NOMO-1 treated with dmso at 0.1 percent for 144 hours (cell line): Measurements from ENCODE around the gene PLSCR2.
"Not testable (repeated sequence)": the region's sequence is repeated elsewhere in the genome, so short reads cannot be mapped to it uniquely, and the experiment has no call there.

Experiments used
- DNase-seq: peaks from one replicate; lab custom pipeline; 2025; ENCODE audit not compliant: unreplicated experiment; lab: John Stamatoyannopoulos, UW

Gene PLSCR2

GRCh38 chr3:146491303-146491702 lies 21.9 kb upstream of the PLSCR2 start:
- no peak for DNase-seq

DNA sequence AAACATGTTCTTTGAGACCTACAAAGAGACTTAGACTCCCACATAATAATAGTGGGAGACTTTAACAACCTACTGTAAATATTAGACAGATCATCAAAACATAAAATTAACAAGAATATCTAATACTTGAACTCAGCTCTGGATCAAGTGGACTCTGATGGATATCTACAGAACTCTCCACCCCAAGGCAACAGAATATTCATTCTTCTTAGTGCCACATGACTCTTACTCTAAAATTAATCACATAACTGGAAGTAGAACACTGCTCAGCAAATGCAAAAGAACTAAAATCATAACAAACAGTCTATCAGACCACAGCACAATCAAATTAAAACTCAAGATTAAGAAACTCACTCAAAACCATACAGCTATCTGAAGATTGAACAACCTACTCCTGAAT lies 15.9 kb upstream of the PLSCR2 start:
- DNase-seq = no peak

GRCh38 chr3:146476094-146476740 lies 6.9 kb upstream of the PLSCR2 start:
- no peak for DNase-seq

GRCh38 chr3:146474976-146475375 lies 5.6 kb upstream of the PLSCR2 start:
- not testable (repeated sequence) for DNase-seq

DNA sequence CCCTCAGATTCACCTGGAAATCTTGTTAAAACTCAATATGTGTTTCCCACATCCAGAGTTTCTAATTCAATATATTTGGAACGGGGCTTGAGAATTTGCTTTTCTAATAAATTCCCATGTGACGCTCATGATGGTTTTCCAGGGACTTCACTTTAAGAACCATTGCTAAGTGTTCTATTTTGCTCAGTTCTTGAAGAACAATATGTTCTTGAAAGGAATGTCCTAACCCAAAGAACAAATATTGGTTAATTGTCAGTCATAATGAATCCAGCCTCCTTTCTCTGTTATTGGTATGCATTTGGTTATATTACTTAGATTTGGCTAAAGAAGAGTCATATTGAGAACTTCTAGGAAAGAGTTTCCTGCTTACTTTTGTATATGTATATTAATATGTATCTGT lies 4.4 kb upstream of the PLSCR2 start:
- no peak for DNase-seq

DNA sequence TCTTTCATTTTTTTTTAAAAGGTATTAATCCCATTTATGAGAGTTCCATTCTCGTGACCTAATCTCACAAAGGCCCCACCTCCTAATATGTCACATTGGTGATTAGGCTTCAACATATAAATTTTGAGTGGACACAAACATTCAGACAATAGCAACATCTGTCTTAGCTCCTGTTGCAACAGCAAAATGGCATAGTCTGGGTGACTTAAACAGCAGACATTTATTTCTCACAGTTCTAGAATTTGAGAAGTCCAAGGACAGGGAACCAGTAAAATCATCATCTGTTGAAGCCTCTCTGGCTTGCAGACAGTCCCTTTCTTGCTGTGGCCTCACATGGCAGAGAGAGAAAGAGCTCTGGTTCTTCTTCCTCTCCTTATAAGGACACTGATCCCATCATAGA lies 3.2 kb upstream of the PLSCR2 start:
- no peak for DNase-seq

GRCh38 chr3:146471012-146471411 lies 1.7 kb upstream of the PLSCR2 start:
- no peak for DNase-seq

DNA sequence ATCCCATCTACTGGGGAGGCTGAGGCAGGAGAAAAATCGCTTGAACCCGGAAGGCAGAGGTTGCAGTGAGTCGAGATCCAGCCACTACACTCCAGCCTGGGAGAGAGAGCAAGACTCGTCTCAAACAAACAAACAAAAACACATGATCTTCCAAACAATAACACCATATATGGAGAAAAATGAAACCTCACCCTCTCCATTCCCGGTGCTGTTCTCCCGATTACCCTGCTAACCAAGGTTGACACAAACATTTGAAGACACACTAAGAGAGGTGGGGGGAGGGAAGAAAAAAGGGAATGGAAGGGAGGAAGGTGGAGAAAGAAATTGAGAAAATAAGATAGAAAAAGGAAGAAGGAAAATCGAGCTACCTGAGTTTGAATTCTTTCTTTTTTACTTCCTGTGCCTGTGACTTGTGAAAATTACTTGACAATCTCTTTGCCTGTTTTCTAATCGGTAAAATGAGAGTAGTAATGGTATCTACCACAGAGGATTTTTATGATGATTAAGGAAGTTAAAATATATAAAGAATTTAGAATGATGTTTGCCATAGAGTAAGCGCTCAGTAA lies 1.1 kb upstream of the PLSCR2 start:
- no peak for DNase-seq

GRCh38 chr3:146468671-146469149 lies 651 bp downstream of the PLSCR2 start:
- no peak for DNase-seq

DNA sequence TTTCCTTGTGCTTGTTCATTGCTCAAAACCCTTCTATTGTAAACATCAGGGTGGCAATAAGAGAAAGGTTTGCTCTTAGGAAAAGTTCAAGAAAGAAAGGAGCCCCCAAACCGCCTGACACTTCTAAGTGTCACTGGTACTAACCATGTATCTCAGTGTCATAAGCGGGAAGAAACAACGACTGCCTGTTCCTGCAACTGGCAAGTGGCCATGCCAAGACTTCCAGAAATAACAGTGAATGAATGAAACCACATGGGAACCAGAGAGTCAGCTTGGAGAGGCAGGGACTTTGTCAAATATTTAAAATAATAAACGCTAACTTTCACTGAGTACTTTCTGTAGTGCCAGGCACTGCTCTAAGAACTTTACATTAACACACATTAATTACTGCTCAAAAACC lies 1.1 kb downstream of the PLSCR2 start:
- DNase-seq = no peak

DNA sequence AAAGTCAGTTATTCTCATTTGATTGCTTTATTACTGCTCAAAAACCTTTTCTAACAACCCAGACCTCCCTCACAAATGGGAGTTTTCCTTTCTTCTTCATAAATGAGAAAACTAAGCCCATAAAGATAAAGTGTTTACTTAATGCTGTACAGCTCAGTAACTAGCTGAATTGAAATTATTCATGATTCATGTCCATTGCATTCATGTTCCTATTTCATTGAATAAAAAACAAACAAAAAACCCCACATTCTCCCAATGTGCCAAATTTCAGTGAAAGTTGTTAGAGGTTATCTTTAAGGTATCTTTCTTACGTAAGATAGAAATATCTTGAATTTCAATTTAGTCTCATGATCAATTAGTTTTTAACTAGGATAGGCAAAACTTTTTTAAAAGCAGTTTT lies 2.8 kb downstream of the PLSCR2 start:
- DNase-seq = no peak

DNA sequence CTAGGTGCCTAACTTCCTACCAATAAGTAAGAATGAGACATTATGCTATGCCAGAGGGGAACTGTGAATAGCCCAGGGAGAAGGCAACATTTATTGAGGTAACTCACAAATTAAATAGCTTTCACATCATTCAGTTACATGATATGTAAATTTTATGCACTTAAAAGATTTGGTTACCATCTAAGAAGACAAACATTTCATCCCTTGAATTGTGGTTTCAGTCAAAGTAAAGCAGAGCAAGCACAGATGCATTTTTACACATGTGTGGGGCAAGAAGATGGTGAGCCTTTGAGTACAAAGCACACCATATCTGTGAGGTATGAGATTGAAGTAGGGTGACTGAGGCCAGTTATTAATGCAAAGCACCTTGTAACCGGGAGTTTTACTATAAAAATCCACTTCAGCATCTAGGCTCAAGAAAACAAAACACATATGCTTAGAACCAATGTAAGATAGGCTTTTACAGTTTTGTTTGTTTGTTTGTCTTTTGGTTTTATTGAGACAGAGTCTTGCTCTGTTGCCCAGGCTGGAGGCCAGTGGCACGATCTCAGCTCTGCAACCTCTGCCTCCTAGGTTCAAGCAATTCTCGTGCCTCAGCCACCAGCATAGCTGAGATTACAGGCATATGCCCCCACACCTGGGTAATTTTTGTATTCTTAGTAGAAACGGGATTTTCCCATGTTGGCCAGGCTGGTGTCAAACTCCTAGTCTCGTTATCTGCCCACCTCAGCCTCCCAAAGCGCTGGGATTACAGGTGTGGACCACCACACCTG lies 3.5 kb downstream of the PLSCR2 start:
- DNase-seq = no peak

DNA sequence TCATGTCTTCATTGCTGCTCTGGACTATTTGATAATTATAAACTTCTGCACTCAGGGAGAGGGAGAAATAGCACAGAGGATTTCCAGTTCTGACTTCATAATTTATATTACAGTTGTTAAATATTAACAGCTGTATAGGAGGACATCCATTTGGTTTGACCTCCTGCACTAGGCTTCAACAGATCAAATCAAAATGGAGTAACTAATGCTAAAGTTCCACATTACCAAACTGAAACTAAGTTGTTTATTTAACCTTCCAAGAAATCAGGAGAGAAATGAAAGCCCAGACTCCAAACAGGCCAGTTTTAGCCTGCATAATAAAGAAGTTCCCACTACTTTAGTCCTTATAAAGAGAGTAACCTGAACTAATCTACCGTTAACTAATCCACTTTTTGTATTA lies 4.6 kb downstream of the PLSCR2 start:
- no peak for DNase-seq

GRCh38 chr3:146464005-146464595 lies 5.3 kb downstream of the PLSCR2 start:
- no peak for DNase-seq

DNA sequence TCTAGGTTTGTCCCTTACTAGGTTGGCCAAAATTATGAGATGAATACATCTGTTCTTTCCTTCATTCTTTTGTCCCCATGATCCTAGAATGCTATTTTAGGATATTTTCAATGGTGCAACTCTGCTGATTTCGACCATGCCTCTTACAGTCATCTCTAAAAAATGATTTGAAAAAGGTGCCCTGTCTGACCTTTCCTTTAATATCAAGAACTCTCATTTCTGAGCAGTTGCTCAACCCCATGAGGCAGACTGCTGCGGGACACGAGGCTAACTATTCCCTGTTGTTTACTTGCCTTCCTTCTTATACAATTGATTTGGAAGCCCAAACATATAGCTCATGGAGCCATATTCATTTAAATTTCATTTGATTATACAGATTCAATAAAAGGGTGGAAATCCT lies 14.6 kb downstream of the PLSCR2 start:
- DNase-seq = no peak

DNA sequence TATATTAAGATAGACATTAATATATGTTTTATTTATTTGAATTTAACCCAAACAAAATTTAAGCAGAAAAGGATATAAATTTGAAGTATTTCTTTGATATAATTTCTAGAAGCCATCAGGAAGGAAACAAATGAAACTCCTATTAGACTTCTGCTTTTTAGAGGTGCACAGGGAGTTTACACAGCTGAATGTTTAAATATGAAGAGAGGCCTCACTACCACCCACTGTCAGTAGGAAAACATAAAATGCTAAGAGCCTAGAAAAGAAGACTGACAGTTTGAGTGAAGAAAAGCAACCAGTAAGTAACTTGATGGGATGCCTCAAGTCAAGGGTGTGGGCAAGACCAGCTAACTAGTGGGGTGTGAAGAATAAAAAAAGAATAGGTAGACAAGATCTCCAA lies 19.7 kb downstream of the PLSCR2 start:
- DNase-seq = no peak

DNA sequence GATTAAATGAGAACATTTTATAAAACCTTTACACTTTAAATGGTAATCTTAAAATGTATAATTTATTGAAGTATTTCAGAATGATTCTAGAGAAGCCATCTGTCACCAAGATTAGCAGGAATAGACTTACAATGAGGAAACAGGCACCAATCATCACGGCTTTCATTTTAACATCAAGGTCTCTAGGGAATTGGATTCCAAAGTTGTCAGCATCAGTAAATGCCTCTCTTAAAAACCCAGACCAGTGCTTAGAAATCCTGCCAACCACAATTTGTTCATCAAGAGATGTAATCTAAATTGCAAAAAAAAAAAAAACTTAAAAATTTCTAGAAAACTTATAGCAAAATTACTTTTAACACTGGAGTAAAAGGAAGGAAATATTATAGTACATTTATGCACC lies 20.3 kb downstream of the PLSCR2 start:
- DNase-seq = no peak

GRCh38 chr3:146446026-146446425 lies 23.3 kb downstream of the PLSCR2 start:
- no peak for DNase-seq

- DNase-seq = not testable (repeated sequence)
Observed at GRCh38 chr3:146440310-146440709, 29.1 kb downstream of the PLSCR2 start.

DNA sequence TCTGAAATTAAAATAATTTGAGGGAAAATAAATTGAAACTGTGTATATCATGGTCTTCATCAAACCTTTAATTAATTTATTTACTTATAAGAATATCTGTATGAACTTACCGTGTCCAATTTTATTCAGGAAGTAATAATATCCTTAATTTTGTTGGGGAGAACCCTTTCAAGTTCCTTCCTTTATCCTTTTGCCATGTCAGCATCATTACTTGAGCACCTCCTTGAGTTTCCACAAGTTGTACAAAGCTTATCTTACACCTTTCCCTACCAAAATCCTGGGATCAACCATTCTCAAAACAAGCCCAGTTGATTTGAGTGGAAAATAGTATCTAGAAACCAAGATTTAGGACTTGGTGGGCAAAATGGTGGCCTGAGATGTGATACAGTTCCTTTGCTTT lies 37.3 kb downstream of the PLSCR2 start:
- DNase-seq = no peak

- no peak for DNase-seq
Observed at GRCh38 chr3:146431240-146431639, 38.1 kb downstream of the PLSCR2 start.

GRCh38 chr3:146425341-146425740 lies 44.0 kb downstream of the PLSCR2 start:
- DNase-seq = no peak
